GM12864 (cell line): ENCODE measurements around the gene SURF1.

Source experiments
- DNase-seq: peaks from one replicate; pipeline ENCODE4 v3.0.0-alpha.2; 2011; ENCODE audit warnings: low read depth
- H3K4me3 ChIP-seq: 2 replicates; pipeline ENCODE4 v1.5.1; 2011; ENCODE audit warnings: mild to moderate bottlenecking, low read depth, low read length, control low read depth
- CTCF ChIP-seq: IDR thresholded peaks from 2 replicates; pipeline ENCODE4 v1.5.1; 2011; ENCODE audit warnings: low read depth, mild to moderate bottlenecking, moderate library complexity, low read length, control low read depth, inconsistent platforms; ENCODE audit errors: missing control alignments

SURF1 gene

GRCh38 chr9:133375724-133376654 lies 19.7 kb upstream of the SURF1 start, which contains the start of the genes STKLD1 and SURF4:
Gene STKLD1 (plus strand): TSS chr9:133376366. CDS start chr9:133376474, 108 bp downstream.
Gene SURF4 (minus strand): TSS chr9:133376060. CDS start chr9:133375969, 91 bp downstream.
- peak within 1 kb of the TSS; percentile 89 for H3K4me3 ChIP-seq
- peak; percentile 74 for DNase-seq
- no peak for TF ChIP-seq CTCF

- peak overlapping the region; percentile 89 for H3K4me3 ChIP-seq
- no peak for TF ChIP-seq CTCF
- DNase-seq = no peak
These were observed 18.9 kb upstream of the SURF1 start for GRCh38 chr9:133375116-133375723.

GRCh38 chr9:133374612-133375115 lies 18.4 kb upstream of the SURF1 start:
- H3K4me3 ChIP-seq = peak overlapping the region; percentile 89
- TF ChIP-seq CTCF = no peak
- DNase-seq = no peak

GRCh38 chr9:133372144-133372543 lies 15.9 kb upstream of the SURF1 start:
- no peak for DNase-seq
- TF ChIP-seq CTCF = no peak
- no peak overlapping the region for H3K4me3 ChIP-seq

GRCh38 chr9:133371261-133371711 lies 15.0 kb upstream of the SURF1 start:
- no peak for DNase-seq
- TF ChIP-seq CTCF = peak; percentile 14
- no peak overlapping the region for H3K4me3 ChIP-seq

- TF ChIP-seq CTCF = no peak
- no peak for DNase-seq
- H3K4me3 ChIP-seq = no peak overlapping the region
These were observed 14.4 kb upstream of the SURF1 start for GRCh38 chr9:133370685-133371084.
